PFSK-1 (cell line): ENCODE results near the gene IRF5.

Experiments used
- POLR2AphosphoS5 ChIP-seq: IDR thresholded peaks from 2 replicates; pipeline ENCODE4 v1.6.1; 2012; ENCODE audit warnings: low read depth, mild to moderate bottlenecking, control low read depth, low read length, moderate library complexity
- SIN3A ChIP-seq: IDR thresholded peaks from 2 replicates; pipeline ENCODE4 v1.6.1; 2012; ENCODE audit warnings: mild to moderate bottlenecking, low read length, moderate library complexity, borderline replicate concordance; ENCODE audit not compliant: insufficient read depth
- TAF1 ChIP-seq: IDR thresholded peaks from 2 replicates; pipeline ENCODE4 v1.6.1; 2012; ENCODE audit warnings: low read length, control low read depth, borderline replicate concordance; ENCODE audit not compliant: insufficient read depth
- TF ChIP-seq, protein P1 (sequence below), 2 experiments: IDR thresholded peaks; 2 replicates each; pipeline versions ENCODE4 v1.6.1 to v1.8.0; 2011 to 2012; ENCODE audit warnings: low read depth in 2 of 2, low read length in 2 of 2, control low read depth in 1 of 2, inconsistent platforms in 1 of 2, mild to moderate bottlenecking in 1 of 2, moderate library complexity in 1 of 2; ENCODE audit not compliant: insufficient read depth in 1 of 2

DNA sequence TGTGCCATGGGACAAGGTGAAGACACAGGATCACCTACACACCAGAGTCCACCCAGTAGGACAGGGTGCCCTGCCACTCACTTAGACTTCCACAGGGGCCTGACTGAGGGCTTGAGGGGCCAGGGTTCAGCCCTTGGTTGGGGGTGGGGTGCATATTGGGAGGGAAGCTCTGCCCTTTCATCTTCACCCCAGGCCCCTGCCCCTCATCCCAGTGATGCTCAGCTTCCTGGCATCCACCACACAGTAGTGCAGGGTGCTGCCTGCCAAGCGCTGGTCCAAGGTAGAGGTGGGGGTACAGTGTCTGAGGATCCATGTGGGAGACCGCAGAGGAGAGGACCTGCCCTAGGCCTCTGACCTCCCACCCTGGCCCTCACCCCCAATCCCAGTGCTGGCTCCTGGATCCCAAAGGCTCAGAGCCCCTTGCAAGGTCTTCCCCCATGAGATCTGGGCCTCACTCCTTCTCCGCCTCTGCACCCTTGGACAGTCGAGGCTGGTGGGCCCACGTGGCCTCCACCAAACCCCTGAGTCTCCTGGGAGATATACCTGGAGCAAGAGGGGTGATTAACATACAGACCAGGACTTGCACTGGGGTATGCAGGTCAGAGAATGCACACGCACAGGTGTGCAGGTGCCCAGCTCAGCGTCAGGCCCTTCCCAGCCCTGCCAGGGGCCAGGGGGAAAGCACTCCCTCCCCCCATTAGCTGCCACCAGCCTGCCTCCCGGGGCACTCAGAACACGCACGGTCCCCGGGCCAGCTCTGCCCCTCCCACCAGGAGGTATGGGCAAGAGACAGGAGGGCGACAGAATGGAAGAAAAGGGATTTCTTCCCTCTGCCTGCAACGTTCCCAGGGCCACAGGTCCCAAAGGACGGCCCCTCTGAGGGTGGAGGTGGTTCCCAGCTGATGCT is 8.6 kb upstream of the IRF5 start:
- TF ChIP-seq POLR2AphosphoS5: no peak
- no peak for TF ChIP-seq TAF1
- no peak for TF ChIP-seq SIN3A
- TF ChIP-seq, protein P1, sequence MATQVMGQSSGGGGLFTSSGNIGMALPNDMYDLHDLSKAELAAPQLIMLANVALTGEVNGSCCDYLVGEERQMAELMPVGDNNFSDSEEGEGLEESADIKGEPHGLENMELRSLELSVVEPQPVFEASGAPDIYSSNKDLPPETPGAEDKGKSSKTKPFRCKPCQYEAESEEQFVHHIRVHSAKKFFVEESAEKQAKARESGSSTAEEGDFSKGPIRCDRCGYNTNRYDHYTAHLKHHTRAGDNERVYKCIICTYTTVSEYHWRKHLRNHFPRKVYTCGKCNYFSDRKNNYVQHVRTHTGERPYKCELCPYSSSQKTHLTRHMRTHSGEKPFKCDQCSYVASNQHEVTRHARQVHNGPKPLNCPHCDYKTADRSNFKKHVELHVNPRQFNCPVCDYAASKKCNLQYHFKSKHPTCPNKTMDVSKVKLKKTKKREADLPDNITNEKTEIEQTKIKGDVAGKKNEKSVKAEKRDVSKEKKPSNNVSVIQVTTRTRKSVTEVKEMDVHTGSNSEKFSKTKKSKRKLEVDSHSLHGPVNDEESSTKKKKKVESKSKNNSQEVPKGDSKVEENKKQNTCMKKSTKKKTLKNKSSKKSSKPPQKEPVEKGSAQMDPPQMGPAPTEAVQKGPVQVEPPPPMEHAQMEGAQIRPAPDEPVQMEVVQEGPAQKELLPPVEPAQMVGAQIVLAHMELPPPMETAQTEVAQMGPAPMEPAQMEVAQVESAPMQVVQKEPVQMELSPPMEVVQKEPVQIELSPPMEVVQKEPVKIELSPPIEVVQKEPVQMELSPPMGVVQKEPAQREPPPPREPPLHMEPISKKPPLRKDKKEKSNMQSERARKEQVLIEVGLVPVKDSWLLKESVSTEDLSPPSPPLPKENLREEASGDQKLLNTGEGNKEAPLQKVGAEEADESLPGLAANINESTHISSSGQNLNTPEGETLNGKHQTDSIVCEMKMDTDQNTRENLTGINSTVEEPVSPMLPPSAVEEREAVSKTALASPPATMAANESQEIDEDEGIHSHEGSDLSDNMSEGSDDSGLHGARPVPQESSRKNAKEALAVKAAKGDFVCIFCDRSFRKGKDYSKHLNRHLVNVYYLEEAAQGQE (IDR thresholded peaks at IDR 0.05; ENCODE audit: insufficient read depth in 1 of 2, low read depth in 2 of 2, low read length in 2 of 2): no peak
